GM18526 (cell line): ENCODE data around the gene TGFBR2.

Experiments used
- POLR2A ChIP-seq: IDR thresholded peaks from 3 replicates; pipeline ENCODE4 v1.6.1; 2011; ENCODE audit not compliant: insufficient read length; ENCODE audit errors: extremely low read depth

The TGFBR2 gene

GRCh38 chr3:30637310-30638219 is 31.2 kb downstream of the TGFBR2 start:
- no peak for TF ChIP-seq POLR2A

GRCh38 chr3:30638685-30639412 is 32.4 kb downstream of the TGFBR2 start:
- no peak for TF ChIP-seq POLR2A

- no peak for TF ChIP-seq POLR2A
Measured at GRCh38 chr3:30639937-30640336, 33.5 kb downstream of the TGFBR2 start.

- TF ChIP-seq POLR2A = no peak
Measured at GRCh38 chr3:30640851-30641250, 34.5 kb downstream of the TGFBR2 start.

- no peak for TF ChIP-seq POLR2A
Measured at GRCh38 chr3:30641416-30642251, 35.2 kb downstream of the TGFBR2 start.

- no peak for TF ChIP-seq POLR2A
Measured at GRCh38 chr3:30642849-30643361, 36.5 kb downstream of the TGFBR2 start.

GRCh38 chr3:30643763-30644462 is 37.5 kb downstream of the TGFBR2 start:
- no peak for TF ChIP-seq POLR2A

- TF ChIP-seq POLR2A = no peak
Measured at GRCh38 chr3:30644615-30645014, 38.2 kb downstream of the TGFBR2 start.

GRCh38 chr3:30645077-30645476 is 38.7 kb downstream of the TGFBR2 start:
- TF ChIP-seq POLR2A = no peak

GRCh38 chr3:30646181-30646876 is 39.9 kb downstream of the TGFBR2 start:
- no peak for TF ChIP-seq POLR2A

- TF ChIP-seq POLR2A = no peak
Measured at GRCh38 chr3:30646961-30647752, 40.8 kb downstream of the TGFBR2 start.

- no peak for TF ChIP-seq POLR2A
Measured at GRCh38 chr3:30648670-30649357, 42.4 kb downstream of the TGFBR2 start.
